ENCODE results near the gene RNF126.

DNA sequence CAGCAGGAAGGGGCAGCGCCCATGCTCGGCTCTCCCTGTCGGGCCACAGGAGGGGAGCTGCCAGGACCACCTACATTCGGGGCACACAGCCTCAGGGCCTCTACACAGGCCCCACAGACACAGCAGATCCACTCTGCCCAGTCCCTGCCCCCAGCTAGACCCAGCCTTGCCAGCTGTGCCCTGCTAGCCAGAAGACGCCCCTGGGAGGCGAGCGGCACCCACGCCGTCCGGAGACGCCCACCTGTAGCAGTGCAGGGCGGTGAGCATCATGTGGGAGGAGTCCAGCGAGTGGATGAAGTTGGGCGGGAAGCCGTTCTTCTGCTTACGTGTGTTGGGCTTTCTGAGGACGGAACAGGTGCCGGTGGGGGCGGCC is 44.8 kb downstream of the RNF126 start:
- TF ChIP-seq, protein P1, sequence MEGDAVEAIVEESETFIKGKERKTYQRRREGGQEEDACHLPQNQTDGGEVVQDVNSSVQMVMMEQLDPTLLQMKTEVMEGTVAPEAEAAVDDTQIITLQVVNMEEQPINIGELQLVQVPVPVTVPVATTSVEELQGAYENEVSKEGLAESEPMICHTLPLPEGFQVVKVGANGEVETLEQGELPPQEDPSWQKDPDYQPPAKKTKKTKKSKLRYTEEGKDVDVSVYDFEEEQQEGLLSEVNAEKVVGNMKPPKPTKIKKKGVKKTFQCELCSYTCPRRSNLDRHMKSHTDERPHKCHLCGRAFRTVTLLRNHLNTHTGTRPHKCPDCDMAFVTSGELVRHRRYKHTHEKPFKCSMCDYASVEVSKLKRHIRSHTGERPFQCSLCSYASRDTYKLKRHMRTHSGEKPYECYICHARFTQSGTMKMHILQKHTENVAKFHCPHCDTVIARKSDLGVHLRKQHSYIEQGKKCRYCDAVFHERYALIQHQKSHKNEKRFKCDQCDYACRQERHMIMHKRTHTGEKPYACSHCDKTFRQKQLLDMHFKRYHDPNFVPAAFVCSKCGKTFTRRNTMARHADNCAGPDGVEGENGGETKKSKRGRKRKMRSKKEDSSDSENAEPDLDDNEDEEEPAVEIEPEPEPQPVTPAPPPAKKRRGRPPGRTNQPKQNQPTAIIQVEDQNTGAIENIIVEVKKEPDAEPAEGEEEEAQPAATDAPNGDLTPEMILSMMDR (IDR thresholded peaks at IDR 0.05) = no peak
- no peak for TF ChIP-seq POLR2A (IDR thresholded peaks at IDR 0.05)

All from body of pancreas (tissue), 4 donors.